Stomach smooth muscle (tissue), 2 donors: Measurements from ENCODE around the gene ATG7.

Experiments
- H3K27ac ChIP-seq: one replicate; pipeline ENCODE4 v1.7.0; 2013; ENCODE audit warnings: mild to moderate bottlenecking, low read length, inconsistent platforms
- H3K27me3 ChIP-seq, 2 donors: one replicate each; pipeline ENCODE4 v1.7.0; 2013; ENCODE audit warnings: low read length in 2 of 2; ENCODE audit not compliant: insufficient read depth in 2 of 2, control insufficient read depth in 1 of 2
- H3K36me3 ChIP-seq, 2 donors: one replicate each; pipeline ENCODE4 v1.7.0; 2013; ENCODE audit warnings: low read length in 2 of 2; ENCODE audit not compliant: control insufficient read depth in 2 of 2, insufficient read depth in 2 of 2
- H3K4me1 ChIP-seq: one replicate; pipeline ENCODE4 v1.7.0; 2013; ENCODE audit warnings: low read length; ENCODE audit not compliant: control insufficient read depth, insufficient read depth
- H3K4me3 ChIP-seq, 2 donors: one replicate each; pipeline ENCODE4 v1.7.0; 2013; ENCODE audit warnings: low read length in 2 of 2
- H3K9ac ChIP-seq, 2 donors: one replicate each; pipeline ENCODE4 v1.7.0; 2013; ENCODE audit warnings: low read length in 2 of 2, mild to moderate bottlenecking in 1 of 2
- H3K9me3 ChIP-seq, 2 donors: one replicate each; pipeline ENCODE4 v1.7.0; 2013; ENCODE audit warnings: low read length in 2 of 2; ENCODE audit not compliant: control insufficient read depth in 2 of 2
- donor health status: healthy.
- donor health status: Pancreatic carcinoma.

Gene ATG7

GRCh38 chr3:11578169-11578568 is 306.0 kb downstream of the ATG7 start:
- Histone ChIP-seq H3K9me3 (no peaks in the 10 kb centered on the region), H3K36me3 (peaks cover 0 to 11% of the 10 kb centered on the region in 2 donors), H3K27me3 (no peaks in the 10 kb centered on the region), H3K27ac (no peak overlapping the region), H3K4me1 (peaks cover 29% of the 10 kb centered on the region), H3K4me3 (no peak overlapping the region), H3K9ac (no peak overlapping the region)

DNA sequence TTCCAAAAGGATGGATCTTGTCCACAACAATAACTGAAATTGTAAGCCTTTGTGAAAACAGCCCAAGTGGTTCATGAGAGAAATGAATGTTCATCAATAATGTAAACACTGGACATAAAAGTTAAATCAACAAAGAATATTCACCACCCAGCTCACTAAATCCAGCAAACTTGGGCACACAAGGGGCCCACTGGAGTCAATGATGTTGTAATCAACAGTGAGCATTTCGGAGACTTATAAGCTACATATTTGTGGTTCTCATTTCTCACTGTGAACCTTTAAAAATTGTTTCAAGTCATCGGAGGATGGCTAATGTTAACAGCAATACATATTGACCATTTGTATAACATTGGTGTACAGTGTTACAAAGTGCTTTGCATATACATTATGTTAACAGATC is 308.4 kb downstream of the ATG7 start:
- Histone ChIP-seq H3K36me3 (no peaks in the 10 kb centered on the region), H3K9me3 (no peaks in the 10 kb centered on the region), H3K27me3 (no peaks in the 10 kb centered on the region), H3K4me3 (peak overlapping the region in 1 of 2 donors; percentile 78), H3K4me1 (peaks cover 34% of the 10 kb centered on the region), H3K27ac (no peak overlapping the region), H3K9ac (no peak overlapping the region)

DNA sequence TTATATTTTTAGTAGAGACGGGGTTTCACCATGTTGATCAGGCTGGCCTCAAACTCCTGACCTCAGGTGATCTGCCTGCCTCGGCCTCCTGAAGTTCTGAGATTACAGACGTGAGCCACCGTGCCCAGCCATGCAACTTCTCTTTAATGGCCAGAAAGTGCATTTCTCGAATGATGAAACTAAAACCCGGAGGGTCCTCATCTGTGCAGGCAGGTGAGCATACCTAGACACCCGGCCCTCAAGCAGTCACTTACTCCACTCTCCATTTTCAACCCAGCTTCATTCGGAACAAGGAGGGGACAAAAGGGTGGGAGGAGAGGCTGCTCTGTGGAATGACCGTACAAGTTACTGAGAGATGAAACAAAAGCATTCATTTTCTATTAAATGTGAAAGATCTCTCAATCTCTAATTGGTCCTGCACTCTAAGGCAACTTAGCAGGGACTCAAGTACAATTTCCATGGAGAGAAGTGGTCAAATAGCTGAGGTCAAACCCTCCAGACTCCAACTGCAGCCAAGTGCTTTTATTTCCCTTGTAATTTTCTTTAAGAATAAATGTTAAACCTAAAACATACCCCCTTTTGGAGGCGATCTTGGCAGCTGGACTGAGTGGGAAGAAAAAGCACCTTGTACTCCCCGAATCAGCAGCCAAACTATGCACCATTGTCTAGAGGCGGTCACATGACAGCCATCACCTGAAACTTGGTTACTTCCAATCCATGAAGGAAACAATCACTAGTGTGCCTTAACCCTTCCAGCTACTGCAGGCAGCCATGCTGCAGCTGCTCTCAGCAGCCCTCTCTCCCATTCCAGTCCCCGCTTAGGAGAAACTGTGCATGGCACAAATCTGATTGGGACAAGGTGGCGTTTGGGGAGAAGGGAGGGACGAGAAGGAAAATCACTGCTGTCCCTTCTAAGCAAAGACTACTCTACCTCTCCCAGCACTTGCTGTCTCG is 309.3 kb downstream of the ATG7 start:
- no peaks in the 10 kb centered on the region for H3K36me3 ChIP-seq
- peaks cover 33% of the 10 kb centered on the region for H3K4me1 ChIP-seq
- peak overlapping the region; percentile 73 for H3K27ac ChIP-seq
- peak overlapping the region; percentile 62 to 69 for H3K9ac ChIP-seq
- H3K27me3 ChIP-seq, result no peaks in the 10 kb centered on the region
- peak overlapping the region; percentile 75 to 78 for H3K4me3 ChIP-seq
- H3K9me3 ChIP-seq, result no peaks in the 10 kb centered on the region

DNA sequence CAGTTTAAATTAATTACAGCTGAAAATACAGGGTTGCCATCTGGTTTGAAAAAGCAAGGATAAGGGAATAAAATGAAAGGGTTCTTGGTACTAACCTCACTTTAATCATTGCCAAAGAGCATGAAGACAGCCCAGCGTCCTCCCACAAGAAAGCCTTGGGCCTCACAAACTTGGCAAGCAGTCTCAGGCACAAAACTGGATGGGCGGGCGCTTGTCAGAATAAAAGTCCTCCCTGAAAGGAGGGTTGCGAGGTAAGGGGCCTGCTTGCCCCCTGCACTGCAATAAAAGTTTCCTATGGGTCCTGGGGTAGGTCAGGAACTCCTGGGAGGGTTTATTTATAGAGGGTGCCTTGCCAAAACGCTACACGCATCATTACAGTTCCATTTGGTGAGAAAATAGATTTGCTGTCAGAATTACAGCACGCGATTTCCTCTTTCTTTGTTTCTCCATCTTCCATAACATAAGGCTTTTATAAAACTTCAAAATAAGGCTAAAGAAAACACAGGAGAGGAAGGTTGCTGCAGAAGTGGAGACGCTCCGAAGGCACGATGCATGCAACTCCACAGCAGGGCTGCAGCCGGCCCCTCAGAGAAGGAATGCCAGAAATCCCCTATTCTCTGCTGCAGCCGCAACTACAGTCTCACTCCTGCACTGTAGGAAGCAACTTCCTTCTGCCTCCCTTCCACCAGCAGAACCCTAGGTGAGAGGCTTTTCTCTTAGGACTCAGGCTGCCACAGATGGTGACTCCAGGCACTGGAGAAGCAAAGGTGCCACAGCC is 310.2 kb downstream of the ATG7 start:
- peaks cover 37% of the 10 kb centered on the region for H3K4me1 ChIP-seq
- no peaks in the 10 kb centered on the region for H3K36me3 ChIP-seq
- no peaks in the 10 kb centered on the region for H3K9me3 ChIP-seq
- peak overlapping the region; percentile 75 to 78 for H3K4me3 ChIP-seq
- peak overlapping the region; percentile 73 for H3K27ac ChIP-seq
- no peaks in the 10 kb centered on the region for H3K27me3 ChIP-seq
- peak overlapping the region; percentile 62 to 69 for H3K9ac ChIP-seq

DNA sequence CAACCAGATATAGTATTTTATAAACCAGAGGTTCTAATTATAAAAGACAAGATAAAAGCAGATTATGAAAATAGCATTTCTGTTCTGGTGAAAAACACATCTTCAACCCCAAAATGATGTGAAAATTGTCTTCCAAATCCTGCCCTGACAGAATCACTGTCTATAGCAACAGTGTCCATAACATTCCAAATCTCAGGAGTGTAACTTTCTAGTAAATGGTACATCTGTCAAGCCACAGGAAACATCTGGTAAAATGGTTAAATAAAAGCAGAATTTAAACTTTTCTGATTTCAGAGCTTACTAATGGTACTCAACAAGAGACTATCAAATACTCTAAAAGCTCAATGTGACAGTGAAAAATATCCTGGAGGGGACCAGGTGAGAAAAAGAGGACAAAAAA is 311.0 kb downstream of the ATG7 start:
- Histone ChIP-seq H3K4me3 (peak overlapping the region in 1 of 2 donors; percentile 30), H3K9me3 (no peaks in the 10 kb centered on the region), H3K36me3 (no peaks in the 10 kb centered on the region), H3K9ac (no peak overlapping the region), H3K27ac (peak overlapping the region; percentile 73), H3K27me3 (no peaks in the 10 kb centered on the region), H3K4me1 (peaks cover 46% of the 10 kb centered on the region)

- Histone ChIP-seq H3K4me3 (peak overlapping the region in 1 of 2 donors; percentile 30), H3K27ac (peak overlapping the region; percentile 42), H3K9ac (no peak overlapping the region), H3K36me3 (peaks cover 0 to 2% of the 10 kb centered on the region in 2 donors), H3K9me3 (no peaks in the 10 kb centered on the region), H3K4me1 (peaks cover 50% of the 10 kb centered on the region), H3K27me3 (no peaks in the 10 kb centered on the region)
Observed at GRCh38 chr3:11583638-11584046, 311.4 kb downstream of the ATG7 start.

DNA sequence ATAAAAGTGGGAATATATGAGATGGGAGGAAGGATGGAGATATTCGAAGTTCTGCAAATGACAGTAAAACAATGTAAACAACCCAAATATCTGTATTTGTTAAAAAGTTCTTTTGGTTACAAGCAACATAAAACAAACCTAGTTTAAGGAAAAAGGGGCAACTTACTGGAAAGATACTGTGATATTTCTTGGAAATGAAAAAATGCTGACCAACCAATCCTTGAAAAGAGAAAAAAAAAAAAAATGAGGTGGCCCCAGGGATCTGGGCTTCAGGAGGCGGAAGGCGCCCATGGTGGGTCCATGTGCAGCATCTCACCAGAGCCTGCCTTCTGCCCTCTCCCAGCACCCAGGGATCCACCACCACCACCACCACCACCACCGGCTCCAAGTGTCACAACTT is 312.4 kb downstream of the ATG7 start:
- no peaks in the 10 kb centered on the region for H3K9me3 ChIP-seq
- H3K4me1 ChIP-seq, result peaks cover 57% of the 10 kb centered on the region
- H3K9ac ChIP-seq, result no peak overlapping the region
- no peak overlapping the region for H3K27ac ChIP-seq
- H3K36me3 ChIP-seq, result peaks cover 0 to 2% of the 10 kb centered on the region in 2 donors
- H3K27me3 ChIP-seq, result no peaks in the 10 kb centered on the region
- no peak overlapping the region for H3K4me3 ChIP-seq

DNA sequence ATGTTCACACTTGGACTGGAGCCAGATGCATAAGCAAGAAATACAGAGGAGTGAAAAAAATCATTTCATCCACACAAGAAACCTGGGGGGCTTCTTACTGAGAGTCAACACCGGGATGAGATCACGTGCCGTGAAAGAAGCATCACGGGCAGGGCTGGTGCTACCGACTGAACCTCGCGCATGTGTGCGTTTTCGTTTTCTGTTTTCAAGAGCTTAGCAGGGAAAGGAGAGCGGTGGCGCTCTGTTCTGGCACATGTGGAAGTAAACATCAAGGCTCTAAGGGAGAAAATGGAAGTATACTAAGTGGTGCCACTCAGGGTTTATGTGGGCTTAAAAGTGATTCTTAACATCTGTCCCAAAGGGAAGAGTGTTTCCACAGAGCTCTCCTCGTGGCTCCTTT is 315.6 kb downstream of the ATG7 start:
- Histone ChIP-seq H3K4me1 (peaks cover 64% of the 10 kb centered on the region), H3K27me3 (no peaks in the 10 kb centered on the region), H3K27ac (peak overlapping the region; percentile 31), H3K9me3 (no peaks in the 10 kb centered on the region), H3K9ac (peak overlapping the region; percentile 7 to 36), H3K4me3 (peak overlapping the region; percentile 10 to 66), H3K36me3 (peaks cover 0 to 2% of the 10 kb centered on the region in 2 donors)

DNA sequence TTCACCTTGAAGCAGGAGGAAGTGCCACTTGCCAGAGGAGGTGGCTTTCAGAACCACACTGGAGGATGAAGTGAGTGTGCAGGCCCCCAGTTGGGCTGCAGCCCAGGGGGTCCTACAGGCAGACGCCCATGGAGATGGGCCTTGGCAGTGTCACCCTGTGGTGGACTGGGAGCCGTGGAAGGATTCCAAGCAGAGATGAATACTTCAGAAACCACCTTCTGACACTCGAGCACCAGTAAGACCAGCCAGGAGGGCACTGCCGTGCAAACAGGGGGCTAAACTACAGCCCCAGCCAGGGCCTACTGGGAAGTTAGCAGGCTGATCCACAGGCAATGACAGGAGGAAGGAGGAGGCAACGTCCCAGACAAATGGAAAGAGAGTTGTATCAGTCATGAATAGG is 316.1 kb downstream of the ATG7 start:
- H3K9ac ChIP-seq, result peak overlapping the region in 1 of 2 donors; percentile 7
- H3K4me1 ChIP-seq, result peaks cover 65% of the 10 kb centered on the region
- H3K4me3 ChIP-seq, result peak overlapping the region; percentile 10 to 66
- H3K9me3 ChIP-seq, result no peaks in the 10 kb centered on the region
- peaks cover 0 to 2% of the 10 kb centered on the region in 2 donors for H3K36me3 ChIP-seq
- H3K27ac ChIP-seq, result peak overlapping the region; percentile 18
- no peaks in the 10 kb centered on the region for H3K27me3 ChIP-seq

- H3K4me1 ChIP-seq, result peaks cover 61% of the 10 kb centered on the region
Observed at GRCh38 chr3:11588755-11589154, 316.6 kb downstream of the ATG7 start.

More at GRCh38 chr3:11588755-11589154, 316.6 kb downstream of the ATG7 start:
- H3K27me3 ChIP-seq, result no peaks in the 10 kb centered on the region
- H3K9me3 ChIP-seq, result no peaks in the 10 kb centered on the region
- no peak overlapping the region for H3K9ac ChIP-seq
- peak overlapping the region; percentile 10 to 66 for H3K4me3 ChIP-seq
- H3K27ac ChIP-seq, result peak overlapping the region; percentile 18
- H3K36me3 ChIP-seq, result peaks cover 0 to 2% of the 10 kb centered on the region in 2 donors
